HG03064 (cell line): ENCODE results near the gene ENPP7.

Experiments used
- ATAC-seq: cut with Tn5 transposase; IDR thresholded peaks from one replicate; pipeline ENCODE4 v1.9.1; 2021; ENCODE audit warnings: low read depth; ENCODE audit not compliant: unreplicated experiment

Gene ENPP7

DNA sequence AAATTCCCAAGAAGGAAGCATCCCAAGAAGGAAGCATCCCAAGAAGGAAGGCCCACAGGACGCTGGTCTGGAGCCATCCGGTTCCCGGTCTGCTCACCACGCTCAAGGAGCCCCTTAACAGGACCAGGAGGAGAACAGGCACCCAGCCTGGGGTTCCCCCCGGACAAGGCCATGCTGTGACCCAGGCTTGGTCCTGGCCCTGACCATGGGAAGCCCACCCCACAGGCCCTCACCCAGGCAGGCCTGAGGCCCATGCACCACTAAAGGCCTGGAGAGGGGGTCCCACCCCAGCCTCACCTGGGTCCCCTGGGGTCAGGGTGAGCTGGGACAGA is 340 bp upstream of the ENPP7 start:
- no peak for ATAC-seq

DNA sequence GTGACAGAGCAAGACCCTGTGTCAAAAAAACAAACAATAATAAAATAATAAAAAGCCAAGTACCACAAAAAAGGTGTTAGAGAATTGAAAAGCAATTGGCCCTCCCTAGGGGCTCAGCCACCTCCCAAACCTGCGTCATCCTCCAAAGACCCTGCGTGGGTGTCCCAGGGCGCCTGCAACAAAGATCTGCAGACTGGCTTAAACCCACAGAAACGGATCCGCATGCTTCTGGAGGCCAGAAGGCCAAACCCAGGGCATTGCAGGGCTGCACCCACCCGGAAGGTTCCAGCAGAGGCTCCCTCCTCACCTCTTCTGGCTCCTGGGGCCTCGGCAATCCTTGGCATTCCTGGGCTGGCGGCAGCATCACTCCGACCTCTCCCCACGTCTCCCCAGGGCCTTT is 1.5 kb downstream of the ENPP7 start:
- ATAC-seq = no peak

DNA sequence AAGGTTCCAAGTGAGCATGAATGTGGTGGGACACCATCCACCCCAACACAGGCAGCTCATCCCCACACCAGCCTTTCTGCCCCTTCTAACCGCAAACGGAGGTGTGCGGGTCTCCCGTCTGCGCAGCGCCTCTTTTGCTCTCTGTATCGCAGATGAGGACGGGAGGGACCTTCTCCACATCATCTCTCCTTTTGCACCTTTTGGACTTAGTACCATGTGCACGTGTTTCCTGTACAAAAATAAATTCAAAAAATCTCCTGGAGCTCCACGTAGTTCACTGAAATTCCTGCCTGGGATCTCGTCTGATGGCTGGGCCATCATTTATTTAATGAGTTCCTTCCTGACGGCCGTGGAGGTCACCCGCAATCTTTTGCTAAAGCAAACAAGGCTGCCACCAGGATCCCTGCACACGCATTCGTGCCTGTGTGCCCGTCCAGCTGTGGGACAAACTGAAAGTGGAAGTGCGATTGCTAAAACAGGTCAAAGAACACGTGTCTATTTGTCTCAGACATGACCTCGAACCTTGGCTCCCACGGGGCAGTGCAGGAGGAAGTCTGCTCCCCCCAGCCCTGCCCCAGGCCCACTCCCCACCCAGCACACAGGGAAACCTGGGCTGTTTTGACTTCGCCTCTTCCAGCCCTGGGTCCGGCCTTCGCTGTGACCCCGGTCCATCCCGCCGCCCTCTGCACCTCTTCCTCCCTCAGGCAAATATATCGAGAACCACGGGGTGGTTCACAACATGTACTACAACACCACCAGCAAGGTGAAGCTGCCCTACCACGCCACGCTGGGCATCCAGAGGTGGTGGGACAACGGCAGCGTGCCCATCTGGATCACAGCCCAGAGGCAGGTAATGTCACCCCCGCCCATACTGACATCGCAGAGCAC is 2.3 kb downstream of the ENPP7 start:
- ATAC-seq = no peak

DNA sequence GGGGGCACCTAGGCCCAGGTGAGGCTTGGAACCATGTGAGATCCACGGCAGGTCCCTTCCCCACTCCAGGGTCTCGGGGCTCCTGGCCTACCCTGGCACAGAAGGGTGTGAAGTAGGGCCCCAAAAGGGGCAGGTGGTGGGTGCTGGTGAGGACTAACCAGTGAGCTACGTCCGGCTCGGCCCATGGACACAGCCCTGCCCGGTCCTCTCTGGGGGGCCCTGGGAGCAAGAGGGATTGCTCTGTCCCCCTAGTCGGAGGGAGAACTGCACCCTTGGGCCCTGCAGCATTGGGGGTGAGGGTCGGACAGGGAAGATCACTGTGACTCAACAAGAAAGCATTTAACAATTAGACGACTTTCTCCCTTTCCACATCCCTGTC is 2.9 kb downstream of the ENPP7 start:
- ATAC-seq = no peak

DNA sequence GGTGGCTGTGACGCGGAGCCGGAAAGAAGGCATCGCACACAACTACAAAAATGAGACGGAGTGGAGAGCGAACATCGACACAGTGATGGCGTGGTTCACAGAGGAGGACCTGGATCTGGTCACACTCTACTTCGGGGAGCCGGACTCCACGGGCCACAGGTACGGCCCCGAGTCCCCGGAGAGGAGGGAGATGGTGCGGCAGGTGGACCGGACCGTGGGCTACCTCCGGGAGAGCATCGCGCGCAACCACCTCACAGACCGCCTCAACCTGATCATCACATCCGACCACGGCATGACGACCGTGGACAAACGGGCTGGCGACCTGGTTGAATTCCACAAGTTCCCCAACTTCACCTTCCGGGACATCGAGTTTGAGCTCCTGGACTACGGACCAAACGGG is 4.4 kb downstream of the ENPP7 start:
- ATAC-seq = no peak

DNA sequence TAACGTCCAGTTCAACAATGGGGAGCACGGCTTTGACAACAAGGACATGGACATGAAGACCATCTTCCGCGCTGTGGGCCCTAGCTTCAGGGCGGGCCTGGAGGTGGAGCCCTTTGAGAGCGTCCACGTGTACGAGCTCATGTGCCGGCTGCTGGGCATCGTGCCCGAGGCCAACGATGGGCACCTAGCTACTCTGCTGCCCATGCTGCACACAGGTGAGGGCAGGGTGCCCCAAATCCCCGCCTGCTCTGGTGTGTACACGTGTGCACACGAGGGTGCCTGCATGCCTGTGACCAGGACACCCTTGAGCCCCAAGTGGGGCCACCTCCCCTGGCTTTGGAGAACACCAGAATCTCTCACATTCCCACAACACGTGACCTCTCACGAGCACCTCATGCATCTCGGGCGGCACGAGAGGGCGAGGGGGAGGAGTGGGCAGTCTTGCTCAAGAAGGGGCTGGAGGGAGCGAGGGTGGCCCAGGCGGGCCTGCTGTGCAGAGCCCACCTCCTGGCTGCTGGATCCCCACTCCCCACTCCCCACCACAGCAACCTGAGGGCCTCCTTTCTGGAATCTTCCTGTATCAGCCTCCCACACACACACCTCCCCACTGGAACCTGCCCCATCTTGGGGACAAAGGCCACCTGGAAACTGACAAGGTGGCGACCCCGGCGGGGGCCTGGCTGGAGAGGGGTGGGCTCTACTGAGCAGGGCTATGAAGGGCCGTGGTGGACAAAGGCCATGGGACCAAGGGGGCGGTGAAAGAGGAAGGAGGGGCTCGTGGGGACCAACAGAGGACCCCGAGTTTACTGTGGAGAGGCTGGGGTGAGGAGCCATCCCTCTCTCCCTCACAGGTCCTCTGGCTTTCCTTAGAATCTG is 6.5 kb downstream of the ENPP7 start:
- ATAC-seq = no peak

DNA sequence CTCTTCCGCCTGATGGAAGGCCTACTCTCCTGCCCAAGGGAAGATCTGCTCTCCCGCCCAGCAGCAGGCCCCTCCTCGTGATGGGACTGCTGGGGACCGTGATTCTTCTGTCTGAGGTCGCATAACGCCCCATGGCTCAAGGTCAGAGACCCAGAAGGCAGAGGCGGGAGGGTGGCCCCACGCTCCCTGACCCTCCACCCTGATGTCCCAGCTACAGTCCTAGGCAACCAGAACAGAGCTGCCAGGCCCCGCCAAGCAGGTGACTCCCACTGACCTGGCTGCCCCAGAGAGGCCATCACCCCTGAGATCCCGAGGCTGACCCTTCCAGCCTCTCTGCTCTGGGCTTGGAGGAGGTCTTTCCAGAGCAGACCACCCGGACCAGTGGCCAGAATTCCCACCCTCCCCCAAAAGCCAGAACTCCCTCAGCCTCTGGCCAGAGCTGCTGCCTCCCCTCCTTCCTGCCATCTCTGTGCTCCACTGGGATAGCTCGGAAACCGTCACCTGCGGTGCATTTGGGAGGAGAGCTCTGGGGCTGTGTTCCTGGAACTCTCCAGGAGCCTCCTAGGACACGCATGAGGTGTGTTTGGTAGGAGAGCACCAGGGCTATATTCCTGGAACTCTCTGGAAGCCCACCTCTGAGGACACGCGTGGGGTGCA is 7.3 kb downstream of the ENPP7 start:
- no peak for ATAC-seq

DNA sequence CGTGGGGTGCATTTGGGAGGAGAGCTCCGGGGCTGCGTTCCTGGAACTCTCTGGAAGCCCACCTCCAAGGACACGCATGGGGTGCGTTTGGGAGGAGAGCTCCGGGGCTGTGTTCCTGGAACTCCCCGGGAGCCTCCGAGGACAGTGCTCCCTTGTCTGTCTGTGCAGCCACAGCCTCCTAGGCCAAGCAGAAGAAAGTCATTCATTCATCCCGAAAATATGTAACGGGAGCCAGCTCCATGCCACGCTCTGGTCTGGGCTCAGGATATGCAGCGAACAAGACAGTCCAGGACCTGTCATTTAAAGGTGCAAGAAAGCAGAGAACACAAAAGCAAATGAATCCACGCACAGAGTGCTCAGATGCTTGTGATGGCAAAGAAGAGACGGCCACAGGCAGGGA is 7.9 kb downstream of the ENPP7 start:
- ATAC-seq = no peak

DNA sequence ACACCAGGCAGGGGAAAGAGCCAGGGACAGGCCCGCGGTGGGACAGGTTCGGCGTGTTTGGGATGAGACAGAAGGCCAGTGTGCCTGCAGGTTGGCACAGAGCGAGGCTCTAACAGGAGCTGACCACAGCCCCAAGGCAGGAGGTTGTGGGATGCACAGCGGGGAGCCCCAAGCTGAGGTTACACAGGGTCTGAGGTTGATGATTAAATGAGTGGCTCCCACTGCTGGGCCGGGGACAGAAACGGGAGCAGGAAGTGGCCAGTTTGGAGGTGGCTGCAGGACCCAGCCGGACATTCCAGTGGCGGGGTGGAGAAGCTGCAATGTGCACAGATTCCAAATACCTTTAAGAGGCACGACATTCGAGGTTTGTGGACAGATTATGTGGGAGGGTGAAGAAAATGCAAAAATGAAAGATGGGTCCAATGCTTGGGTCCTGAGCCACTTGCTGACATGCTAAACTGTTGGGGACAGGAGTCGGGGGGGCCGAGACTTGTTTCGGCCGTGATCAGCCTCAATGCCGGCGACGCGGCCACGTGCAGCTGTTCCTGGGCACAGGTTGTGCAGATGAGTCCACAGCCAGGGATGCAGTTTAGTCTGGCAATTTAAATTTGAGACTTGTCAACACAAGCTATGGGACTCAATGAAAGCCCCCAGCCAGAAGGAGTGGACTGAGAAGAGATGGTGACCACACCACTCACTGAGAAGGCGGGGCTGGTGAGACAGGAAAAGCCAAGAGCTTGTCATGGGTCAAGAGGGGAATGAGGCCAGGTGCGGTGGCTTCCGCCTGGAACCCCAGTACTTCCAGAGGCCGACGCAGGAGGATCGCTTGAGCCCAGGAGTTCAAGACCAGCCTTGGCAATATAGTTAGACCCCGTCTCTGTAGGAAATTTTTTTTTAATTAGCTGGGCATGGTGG is 8.7 kb downstream of the ENPP7 start:
- no peak for ATAC-seq

DNA sequence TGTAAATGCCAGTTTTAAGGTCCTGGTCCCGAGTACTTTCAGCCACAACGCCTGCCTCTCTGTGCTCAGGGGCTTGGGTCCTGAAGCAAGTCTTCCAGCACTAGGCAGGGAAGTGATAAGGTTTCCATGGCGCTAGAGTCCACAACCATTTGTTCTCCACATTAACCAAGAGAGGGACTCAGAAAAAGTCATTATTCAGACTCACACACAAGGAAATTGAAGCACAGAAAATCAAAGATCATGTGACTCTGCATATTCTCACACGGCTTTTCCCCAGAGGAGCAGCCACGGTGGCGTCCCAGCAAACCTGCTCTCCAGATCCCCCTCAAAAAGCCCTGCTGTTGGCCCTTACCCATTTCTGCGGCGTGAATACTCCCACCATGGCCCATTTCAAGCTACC is 9.7 kb downstream of the ENPP7 start:
- ATAC-seq = no peak

DNA sequence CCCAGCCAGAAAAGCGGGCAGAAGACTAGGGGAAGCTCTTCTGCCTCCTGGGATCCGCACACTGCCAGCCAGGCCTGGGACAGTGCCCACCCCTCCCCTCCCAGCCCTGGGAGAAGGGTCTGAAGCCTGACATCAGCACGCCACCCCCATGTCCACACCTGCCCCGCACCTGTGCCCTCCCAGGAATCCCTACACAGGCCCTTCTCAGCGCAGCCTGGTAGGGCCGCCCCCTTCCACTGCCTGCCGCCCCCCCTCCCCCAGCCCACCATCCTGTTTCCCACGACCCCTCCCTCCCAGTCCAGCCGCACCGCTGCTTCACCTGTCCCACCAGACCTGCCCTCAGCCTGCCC is 10.6 kb downstream of the ENPP7 start:
- ATAC-seq = no peak

DNA sequence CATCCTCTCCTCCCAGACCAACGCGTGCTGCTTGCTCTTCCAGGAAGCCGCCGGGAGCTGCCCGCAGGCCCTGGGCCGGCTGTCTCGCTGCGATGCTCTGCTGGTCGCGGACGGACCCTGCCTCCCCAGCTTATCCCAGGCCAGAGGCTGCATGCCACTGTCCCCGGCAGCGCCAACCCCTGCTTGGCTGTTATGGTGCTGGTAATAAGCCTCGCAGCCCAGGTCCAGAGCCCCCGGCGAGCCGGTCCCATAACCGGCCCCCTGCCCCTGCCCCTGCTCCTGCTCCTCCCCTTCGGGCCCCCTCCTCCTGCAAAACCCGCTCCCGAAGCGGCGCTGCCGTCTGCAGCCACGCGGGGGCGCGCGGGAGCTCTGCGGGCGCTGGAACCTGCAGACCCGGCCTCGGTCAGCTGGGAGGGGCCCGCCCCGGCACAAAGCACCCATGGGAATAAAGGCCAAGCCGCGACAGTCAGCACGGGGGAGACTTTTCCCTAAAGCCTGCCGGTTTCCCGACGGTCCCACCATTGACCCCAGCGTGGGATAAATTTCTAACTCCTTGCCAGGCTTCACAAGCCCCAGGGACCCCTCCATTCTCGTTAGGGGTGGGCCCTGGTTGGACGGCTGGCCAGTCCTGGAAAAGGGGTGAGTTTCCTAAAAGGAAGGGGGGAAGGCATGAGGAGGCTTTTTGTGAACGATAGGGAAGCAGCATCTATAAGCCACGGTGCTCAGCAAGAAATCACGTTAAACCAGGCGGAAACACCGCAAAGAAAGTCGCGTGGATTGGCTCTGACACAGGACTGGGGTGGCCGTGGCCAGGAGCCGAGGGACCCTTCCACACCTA is 11.2 kb downstream of the ENPP7 start:
- no peak for ATAC-seq

DNA sequence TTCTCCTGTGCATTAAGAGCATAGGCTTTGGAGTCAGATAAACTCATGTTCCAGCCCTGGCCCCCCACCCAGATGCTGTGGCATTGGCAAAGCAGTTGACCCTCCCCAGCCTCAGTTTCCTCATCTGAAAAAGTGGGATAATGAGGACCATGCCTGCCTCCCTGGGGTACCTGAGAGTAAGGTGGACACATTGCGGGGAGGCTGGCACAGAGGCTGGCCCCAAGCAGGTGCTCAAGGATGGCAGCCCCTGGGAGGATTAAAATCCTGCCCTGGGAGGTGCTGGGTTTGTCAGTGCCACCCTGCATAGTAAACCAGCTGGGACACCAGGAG is 11.8 kb downstream of the ENPP7 start:
- no peak for ATAC-seq

DNA sequence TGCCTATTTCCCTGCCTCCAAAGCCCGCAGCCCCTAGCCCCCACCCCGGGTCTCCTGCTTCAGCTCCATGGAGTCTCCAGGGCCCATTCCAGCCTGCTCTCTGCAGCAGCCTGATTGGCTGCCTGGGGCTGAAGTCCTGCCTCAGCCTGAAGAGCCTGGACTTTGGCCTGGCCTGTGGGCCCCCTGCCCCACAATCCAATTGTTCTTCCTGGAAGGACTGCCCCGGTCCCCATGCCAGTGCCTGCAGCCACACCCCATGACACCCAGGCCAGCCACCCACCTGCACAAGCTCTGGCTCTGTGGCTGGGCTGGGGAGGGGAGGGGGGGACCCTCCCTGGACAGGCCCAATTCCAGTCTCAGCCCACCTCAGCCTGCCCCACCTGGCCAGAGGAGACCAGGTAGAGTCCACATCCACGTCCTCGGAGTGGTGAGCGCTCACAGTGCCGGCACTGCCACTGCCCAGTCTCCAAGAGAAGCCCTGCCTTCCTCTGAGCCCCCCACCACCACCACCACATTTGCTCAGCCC is 12.3 kb downstream of the ENPP7 start:
- no peak for ATAC-seq

DNA sequence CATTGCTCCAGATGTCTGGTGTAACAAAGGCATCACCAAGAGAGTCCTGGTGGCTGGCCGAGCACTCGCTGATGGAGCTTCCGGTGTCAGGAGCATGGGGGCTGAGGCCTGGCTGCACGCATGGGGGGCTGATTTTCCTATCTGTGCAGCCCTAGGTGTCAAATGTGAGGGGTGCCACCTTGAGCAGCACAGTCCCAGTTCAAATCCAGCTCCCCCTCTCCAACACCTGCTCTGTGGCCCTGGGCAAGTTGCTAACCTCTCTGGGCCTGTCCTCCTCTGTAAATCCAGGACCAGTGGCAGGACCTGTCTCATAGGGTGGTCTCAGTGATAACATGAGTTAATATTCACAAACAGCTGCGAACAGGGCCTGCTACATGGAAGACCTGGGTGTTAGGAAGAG is 12.9 kb downstream of the ENPP7 start:
- ATAC-seq = no peak

DNA sequence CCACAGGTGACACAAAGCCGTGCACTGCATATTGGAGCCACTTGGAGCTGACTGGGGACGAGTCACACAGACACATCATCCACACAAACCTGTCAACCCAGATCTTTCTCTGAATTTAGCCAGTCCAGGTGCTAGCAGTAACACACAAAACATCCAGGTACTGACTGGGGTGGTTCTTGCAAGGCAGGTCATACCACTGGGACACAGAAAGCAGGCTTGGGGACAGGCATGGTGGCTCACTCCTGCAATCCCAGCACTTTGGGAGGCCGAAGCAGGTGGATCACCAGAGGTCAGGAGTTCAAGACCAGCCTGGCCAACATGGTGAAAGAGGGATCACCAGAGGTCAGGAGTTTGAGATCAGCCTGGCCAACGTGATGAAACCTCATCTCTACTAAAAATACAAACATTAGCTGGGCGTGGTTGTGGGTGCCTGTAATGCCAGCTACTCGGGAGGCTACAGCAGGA is 14.9 kb downstream of the ENPP7 start:
- ATAC-seq = no peak

DNA sequence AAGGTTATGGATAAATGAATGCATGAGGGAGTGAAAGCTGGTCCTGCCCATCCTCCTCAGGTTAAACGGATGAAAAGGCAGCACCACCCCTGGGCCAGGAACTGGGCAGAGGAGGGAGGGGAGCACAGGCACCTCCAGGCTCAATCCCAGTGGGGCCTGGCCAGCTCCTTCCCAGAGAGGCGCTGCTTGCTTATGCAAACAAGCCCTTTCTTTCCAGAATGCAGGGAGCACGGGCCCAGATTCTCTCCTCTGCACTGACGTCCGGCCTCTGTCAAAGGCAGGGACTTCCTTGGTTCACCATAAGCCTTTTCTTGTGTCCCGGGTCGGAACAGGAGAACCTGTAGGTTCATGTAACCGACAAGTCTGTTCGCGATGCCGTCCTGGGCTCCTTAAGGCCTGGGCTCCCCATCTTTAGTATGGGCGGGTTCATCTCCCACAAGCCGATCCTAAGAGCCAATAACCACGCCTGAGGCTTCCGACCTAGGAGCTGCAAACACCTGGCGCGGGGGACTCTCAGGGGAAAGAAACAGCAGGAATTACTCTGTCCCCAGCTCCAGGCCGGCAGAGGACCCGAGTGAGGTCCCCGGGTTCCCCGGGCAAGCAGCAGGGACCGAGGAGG is 16.3 kb downstream of the ENPP7 start:
- no peak for ATAC-seq

DNA sequence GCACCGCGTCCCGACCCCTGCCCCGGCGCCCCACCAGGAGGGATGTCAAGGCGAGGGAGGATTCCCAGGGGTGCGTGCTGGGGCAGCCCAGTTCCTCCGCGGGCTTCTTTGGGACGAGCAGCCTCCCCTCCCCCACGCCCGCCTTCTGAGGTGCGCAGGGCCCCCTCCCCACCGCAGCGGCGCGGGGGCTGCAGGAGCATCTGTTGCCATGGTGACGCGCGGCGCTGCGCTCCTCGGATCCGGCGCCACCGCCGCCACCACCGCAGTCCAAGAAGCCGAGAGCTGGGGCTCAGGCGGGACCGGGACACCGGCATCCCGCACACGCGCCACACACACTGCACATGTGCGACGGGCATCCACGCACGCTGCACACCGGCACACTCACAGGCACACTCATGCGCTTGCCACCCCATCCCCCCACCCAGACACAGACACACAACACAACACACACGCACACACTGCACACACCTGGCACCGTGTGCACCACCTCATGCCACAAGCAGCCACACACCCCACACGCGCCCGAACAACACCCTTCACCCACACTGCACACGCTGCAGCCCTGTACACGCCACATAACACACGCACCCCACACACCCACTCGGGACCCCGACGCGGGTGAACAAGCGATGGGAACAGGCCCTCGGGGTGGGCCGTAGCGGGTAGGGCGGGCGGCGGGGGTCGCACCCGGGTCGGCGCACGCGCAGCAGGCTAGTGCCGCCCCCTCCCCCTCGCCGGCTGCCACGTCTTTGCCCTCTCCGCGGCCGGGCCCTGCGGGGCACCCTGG is 17.0 kb downstream of the ENPP7 start:
- ATAC-seq = no peak
